ENCODE measurements around the gene PARD3.
"Not testable (repeated sequence)": the region's sequence is repeated elsewhere in the genome, so short reads cannot be mapped to it uniquely, and the experiment has no call there.

Gene PARD3

GRCh38 chr10:34794835-34795234 lies 20.3 kb downstream of the PARD3 start:
- H3K36me3 ChIP-seq (ENCODE audit: insufficient read depth, low read length) = peaks cover 15% of the 10 kb centered on the region; the same call in 1 of the 2 replicates
- H3K9ac ChIP-seq (ENCODE audit: low read depth, low read length, poor library complexity, severe bottlenecking) = no peak overlapping the region
- no peak for TF ChIP-seq EZH2phosphoT487 (IDR thresholded peaks at IDR 0.05; ENCODE audit: borderline replicate concordance)
- TF ChIP-seq CTCF (conservative IDR thresholded peaks at IDR 0.05; ENCODE audit: low read length) = no peak
- H3K4me2 ChIP-seq (ENCODE audit: low read depth, low read length, poor library complexity, severe bottlenecking) = no peak overlapping the region
- no peaks in the 10 kb centered on the region for H3K27me3 ChIP-seq (ENCODE audit: insufficient read depth, low read length, poor library complexity, severe bottlenecking)
- H3K4me1 ChIP-seq (ENCODE audit: insufficient read depth, low read length, poor library complexity, severe bottlenecking) = peaks cover 22% of the 10 kb centered on the region
- no peak overlapping the region for H2AFZ ChIP-seq (ENCODE audit: low read length)
- no peaks in the 10 kb centered on the region for H3K9me3 ChIP-seq (ENCODE audit: insufficient read depth, low read depth, low read length)
- H4K20me1 ChIP-seq (ENCODE audit: insufficient read depth, low read length, poor library complexity, severe bottlenecking) = peaks cover 20% of the 10 kb centered on the region
- H3K4me3 ChIP-seq (ENCODE audit: low read length, poor library complexity, severe bottlenecking) = no peak overlapping the region
- no peaks in the 10 kb centered on the region for H3K9me2 ChIP-seq (replicated peaks; ENCODE audit: low read depth, low read length)
- H3K79me2 ChIP-seq (ENCODE audit: insufficient read depth, low read length) = peaks cover 92% of the 10 kb centered on the region
- H3F3A ChIP-seq (ENCODE audit: low read depth) = no peaks in the 10 kb centered on the region

GRCh38 chr10:34793581-34793980 lies 21.5 kb downstream of the PARD3 start:
- H3K36me3 ChIP-seq (ENCODE audit: insufficient read depth, low read length); H3K4me3 ChIP-seq (ENCODE audit: low read length, poor library complexity, severe bottlenecking); H3K9ac ChIP-seq (ENCODE audit: low read depth, low read length, poor library complexity, severe bottlenecking); H2AFZ ChIP-seq (ENCODE audit: low read length); H3K9me2 ChIP-seq (replicated peaks; ENCODE audit: low read depth, low read length); H3K4me2 ChIP-seq (ENCODE audit: low read depth, low read length, poor library complexity, severe bottlenecking); H3K9me3 ChIP-seq (ENCODE audit: insufficient read depth, low read depth, low read length); H3K27me3 ChIP-seq (ENCODE audit: insufficient read depth, low read length, poor library complexity, severe bottlenecking); H3F3A ChIP-seq (ENCODE audit: low read depth): not testable (repeated sequence)
- Histone ChIP-seq H3K4me1 (ENCODE audit: insufficient read depth, low read length, poor library complexity, severe bottlenecking) (peaks cover 23% of the 10 kb centered on the region), H3K79me2 (ENCODE audit: insufficient read depth, low read length) (peaks cover 92% of the 10 kb centered on the region), H4K20me1 (ENCODE audit: insufficient read depth, low read length, poor library complexity, severe bottlenecking) (peaks cover 20% of the 10 kb centered on the region)

GRCh38 chr10:34792881-34793280 lies 22.2 kb downstream of the PARD3 start:
- Histone ChIP-seq H2AFZ (ENCODE audit: low read length) (no peak overlapping the region), H3K4me3 (ENCODE audit: low read length, poor library complexity, severe bottlenecking) (no peak overlapping the region), H3K4me2 (ENCODE audit: low read depth, low read length, poor library complexity, severe bottlenecking) (no peak overlapping the region), H3F3A (ENCODE audit: low read depth) (no peaks in the 10 kb centered on the region), H3K36me3 (ENCODE audit: insufficient read depth, low read length) (peaks cover 9% of the 10 kb centered on the region; the same call in 1 of the 2 replicates), H3K4me1 (ENCODE audit: insufficient read depth, low read length, poor library complexity, severe bottlenecking) (peaks cover 23% of the 10 kb centered on the region), H3K79me2 (ENCODE audit: insufficient read depth, low read length) (peaks cover 94% of the 10 kb centered on the region), H3K9me3 (ENCODE audit: insufficient read depth, low read depth, low read length) (no peaks in the 10 kb centered on the region), H3K9me2 (replicated peaks; ENCODE audit: low read depth, low read length) (no peaks in the 10 kb centered on the region), H3K27me3 (ENCODE audit: insufficient read depth, low read length, poor library complexity, severe bottlenecking) (no peaks in the 10 kb centered on the region), H4K20me1 (ENCODE audit: insufficient read depth, low read length, poor library complexity, severe bottlenecking) (peaks cover 20% of the 10 kb centered on the region), H3K9ac (ENCODE audit: low read depth, low read length, poor library complexity, severe bottlenecking) (no peak overlapping the region)
- no peak for TF ChIP-seq CTCF (conservative IDR thresholded peaks at IDR 0.05; ENCODE audit: low read length)
- no peak for TF ChIP-seq EZH2phosphoT487 (IDR thresholded peaks at IDR 0.05; ENCODE audit: borderline replicate concordance)

GRCh38 chr10:34791947-34792346 lies 23.1 kb downstream of the PARD3 start:
- Histone ChIP-seq H3K4me3 (ENCODE audit: low read length, poor library complexity, severe bottlenecking) (no peak overlapping the region), H2AFZ (ENCODE audit: low read length) (no peak overlapping the region), H3K36me3 (ENCODE audit: insufficient read depth, low read length) (peaks cover 4% of the 10 kb centered on the region; the same call in 1 of the 2 replicates), H3K79me2 (ENCODE audit: insufficient read depth, low read length) (peaks cover 92% of the 10 kb centered on the region), H3K9me3 (ENCODE audit: insufficient read depth, low read depth, low read length) (no peaks in the 10 kb centered on the region), H3K9me2 (replicated peaks; ENCODE audit: low read depth, low read length) (no peaks in the 10 kb centered on the region), H3F3A (ENCODE audit: low read depth) (no peaks in the 10 kb centered on the region), H3K9ac (ENCODE audit: low read depth, low read length, poor library complexity, severe bottlenecking) (no peak overlapping the region), H3K27me3 (ENCODE audit: insufficient read depth, low read length, poor library complexity, severe bottlenecking) (no peaks in the 10 kb centered on the region), H3K4me1 (ENCODE audit: insufficient read depth, low read length, poor library complexity, severe bottlenecking) (peaks cover 23% of the 10 kb centered on the region), H4K20me1 (ENCODE audit: insufficient read depth, low read length, poor library complexity, severe bottlenecking) (peaks cover 20% of the 10 kb centered on the region), H3K4me2 (ENCODE audit: low read depth, low read length, poor library complexity, severe bottlenecking) (no peak overlapping the region)
- TF ChIP-seq CTCF (conservative IDR thresholded peaks at IDR 0.05; ENCODE audit: low read length) = no peak
- TF ChIP-seq EZH2phosphoT487 (IDR thresholded peaks at IDR 0.05; ENCODE audit: borderline replicate concordance) = no peak

Data from Loucy (cell line).